ENCODE data around the gene NOD1.
"Not testable (repeated sequence)": the region's sequence is repeated elsewhere in the genome, so short reads cannot be mapped to it uniquely, and the experiment has no call there.

Gene NOD1

DNA sequence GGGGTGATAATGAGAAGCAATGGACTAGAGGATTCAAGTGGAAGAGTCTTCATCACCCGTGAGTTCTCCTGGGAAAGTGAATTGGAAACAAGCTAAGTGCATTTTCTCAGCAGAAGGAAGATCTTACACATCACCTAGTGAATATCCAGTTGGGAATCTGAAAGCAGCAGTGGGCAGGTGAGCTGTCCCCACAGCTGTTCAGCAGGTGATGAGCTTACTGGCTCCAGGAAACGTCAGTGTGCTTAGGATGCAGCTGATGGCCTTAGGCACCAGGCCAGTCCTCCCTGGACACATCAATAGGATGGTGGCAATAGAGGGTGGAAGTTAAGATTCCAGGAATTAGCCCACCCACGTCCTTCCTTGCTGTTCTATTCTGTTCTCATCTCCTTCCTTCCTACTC lies 66.7 kb downstream of the NOD1 start:
- DNase-seq (no peak), ATAC-seq (no peak)

DNA sequence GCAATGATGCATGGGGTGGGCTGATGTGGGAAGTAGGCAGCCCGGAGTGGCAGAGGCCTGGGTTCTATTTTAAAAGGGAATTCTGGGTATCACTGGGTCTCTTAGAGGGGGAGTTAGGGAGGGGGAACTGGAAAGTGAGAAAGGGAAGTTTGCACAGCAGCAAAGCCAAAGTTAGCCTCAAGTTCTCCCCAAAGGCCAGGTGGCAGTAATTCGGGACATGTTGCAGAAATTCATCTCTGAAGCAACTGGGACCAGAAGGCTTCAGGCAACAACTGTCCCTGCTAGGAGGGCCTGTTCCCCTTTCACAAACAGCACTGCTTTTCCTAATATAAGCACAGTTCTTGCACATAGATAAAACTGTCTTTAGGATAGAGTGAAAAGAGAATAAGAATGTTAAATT lies 67.4 kb downstream of the NOD1 start:
- DNase-seq (no peak), ATAC-seq (no peak)

- no peak for ATAC-seq
Measured at GRCh38 chr7:30406664-30407425, 71.7 kb downstream of the NOD1 start.

GRCh38 chr7:30405179-30405578 lies 73.4 kb downstream of the NOD1 start:
- no peak for ATAC-seq
- no peak for DNase-seq

More at GRCh38 chr7:30406664-30407425, 71.7 kb downstream of the NOD1 start:
- DNase-seq = no peak

DNA sequence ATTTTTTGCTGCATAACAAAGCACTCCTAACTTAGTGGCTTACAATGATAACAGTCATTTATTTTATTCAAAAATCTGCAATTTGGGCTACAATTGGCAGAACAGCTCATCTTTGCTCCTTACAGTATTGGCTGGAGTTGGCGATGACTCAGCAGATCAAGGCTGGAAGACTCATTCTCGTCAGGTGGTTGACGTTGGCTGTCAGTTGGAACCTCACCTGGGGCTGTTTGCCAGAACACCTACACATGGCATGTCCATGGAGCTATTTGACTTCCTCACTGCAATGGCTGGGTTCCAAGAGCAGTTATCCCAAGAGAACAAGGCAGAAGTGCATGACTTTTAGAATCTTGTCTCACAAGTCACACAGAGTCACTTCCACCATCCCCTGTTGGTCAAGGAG lies 75.1 kb downstream of the NOD1 start:
- DNase-seq = no peak
- ATAC-seq = no peak

- DNase-seq (no peak), ATAC-seq (no peak)
Measured at GRCh38 chr7:30396389-30396788, 82.2 kb downstream of the NOD1 start.

- ATAC-seq (no peak), DNase-seq (no peak)
Measured at GRCh38 chr7:30395676-30396075, 82.9 kb downstream of the NOD1 start.

GRCh38 chr7:30391806-30392205 lies 86.8 kb downstream of the NOD1 start:
- DNase-seq (no peak), ATAC-seq (no peak)

GRCh38 chr7:30390736-30391636 lies 87.6 kb downstream of the NOD1 start:
- DNase-seq = no peak
- no peak for ATAC-seq

- DNase-seq (no peak), ATAC-seq (no peak)
Measured at GRCh38 chr7:30389791-30390190, 88.8 kb downstream of the NOD1 start.

- ATAC-seq (no peak), DNase-seq (no peak)
Measured at GRCh38 chr7:30382607-30383006, 96.0 kb downstream of the NOD1 start.

GRCh38 chr7:30380824-30381223 lies 97.8 kb downstream of the NOD1 start:
- ATAC-seq, DNase-seq: not testable (repeated sequence)

DNA sequence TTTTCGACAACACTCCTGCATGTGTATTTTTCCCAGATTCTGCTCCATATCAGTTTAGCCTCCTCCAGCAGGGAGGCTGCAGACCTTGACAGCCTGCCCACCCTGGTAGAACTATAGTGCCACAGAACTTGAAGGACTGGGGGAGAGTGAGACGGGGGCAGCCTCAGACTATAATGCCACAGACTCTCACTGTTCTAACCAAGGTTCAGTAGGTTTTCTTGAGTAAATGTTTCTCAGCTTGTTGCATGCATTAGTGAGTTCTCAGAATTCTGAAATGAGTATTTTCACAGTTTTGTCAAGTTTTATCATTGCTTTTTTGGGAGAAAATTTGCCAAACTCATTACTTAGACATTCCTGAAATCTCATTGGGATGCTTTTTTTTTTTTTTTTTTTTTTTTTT lies 98.3 kb downstream of the NOD1 start:
- ATAC-seq (no peak), DNase-seq (no peak)

DNA sequence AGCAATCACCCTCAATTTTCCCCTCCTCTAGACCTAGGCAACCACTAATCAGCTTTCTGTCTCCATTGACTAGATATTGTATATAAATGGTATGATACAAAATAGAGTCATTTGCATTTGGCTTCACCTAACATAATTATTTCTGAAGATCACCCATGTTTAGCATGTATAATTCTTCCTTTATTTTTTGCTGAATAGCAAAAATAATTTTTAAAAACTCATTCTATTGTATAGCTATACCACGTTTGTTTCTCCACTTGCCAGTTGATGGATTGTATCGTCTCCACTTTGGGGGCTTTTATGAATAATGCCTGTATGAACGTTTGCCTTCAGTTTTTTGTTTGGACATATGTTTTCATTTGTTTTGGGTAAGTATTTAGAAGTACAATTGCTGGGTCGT lies 98.8 kb downstream of the NOD1 start:
- ATAC-seq (no peak), DNase-seq (no peak)

- ATAC-seq (no peak), DNase-seq (no peak)
Measured at GRCh38 chr7:30379131-30379530, 99.5 kb downstream of the NOD1 start.

DNA sequence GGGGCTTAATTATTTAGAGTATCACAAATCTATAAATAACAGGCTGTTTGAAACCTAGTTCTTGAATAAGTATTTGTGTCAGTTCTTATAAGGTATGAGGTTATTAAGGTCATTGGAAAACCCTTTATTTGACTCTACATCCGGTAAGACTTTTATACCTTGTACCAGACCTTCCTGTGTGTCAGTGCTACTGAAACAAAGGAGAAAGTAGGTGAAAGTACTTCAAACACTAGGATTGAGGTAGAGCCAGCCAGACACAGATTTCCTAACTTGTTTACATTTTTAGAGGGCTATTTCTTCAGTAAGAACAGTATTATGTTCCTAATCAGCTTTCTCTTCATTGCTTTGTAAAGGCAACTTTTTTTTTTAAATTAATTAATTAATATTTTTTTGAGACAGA lies 100.3 kb downstream of the NOD1 start:
- ATAC-seq = no peak

More for the DNA sequence above, 100.3 kb downstream of the NOD1 start:
- DNase-seq = no peak

Data from stimulated activated naive CD8-positive, alpha-beta T cell treated with anti-CD3 and anti-CD28 coated beads, Interleukin-15, Interleukin-2, amounts not matched to agents 100 U/mL and 50 U/mL, for 24 hours (primary cell).